Fibroblast of pulmonary artery (primary cell): ENCODE data around the gene MXD3.
A peak's percentile ranks its signal among the peaks of the same experiment; 100 is the strongest.

Experiments used
- DNase-seq: peaks from one replicate; pipeline ENCODE4 v3.0.0-alpha.2; 2010; ENCODE audit warnings: low read depth
- H3K4me3 ChIP-seq: replicated peaks from 2 replicates; pipeline ENCODE4 v1.5.1; 2011; ENCODE audit warnings: low read depth, mild to moderate bottlenecking, control low read depth, low read length, moderate library complexity
- CTCF ChIP-seq: IDR thresholded peaks from 2 replicates; pipeline ENCODE4 v1.5.1; 2011; ENCODE audit warnings: mild to moderate bottlenecking, control low read depth, low read length, inconsistent platforms; ENCODE audit errors: missing control alignments

MXD3 gene

GRCh38 chr5:177288191-177288590, 23.5 kb downstream of the MXD3 start:
- H3K4me3 ChIP-seq = no peak overlapping the region
- TF ChIP-seq CTCF = no peak
- DNase-seq = no peak

- peak; percentile 16 for DNase-seq
- no peak for TF ChIP-seq CTCF
- H3K4me3 ChIP-seq = no peak overlapping the region
Observed at GRCh38 chr5:177276886-177277285, 34.8 kb downstream of the MXD3 start.

- no peak overlapping the region for H3K4me3 ChIP-seq
- no peak for DNase-seq
- TF ChIP-seq CTCF = no peak
Observed at GRCh38 chr5:177275883-177276282, 35.8 kb downstream of the MXD3 start.

GRCh38 chr5:177271113-177271512, 40.6 kb downstream of the MXD3 start:
- H3K4me3 ChIP-seq = no peak overlapping the region
- TF ChIP-seq CTCF = no peak
- no peak for DNase-seq

- H3K4me3 ChIP-seq = no peak overlapping the region
- TF ChIP-seq CTCF = no peak
- DNase-seq = no peak
Observed at GRCh38 chr5:177270653-177271052, 41.0 kb downstream of the MXD3 start.

GRCh38 chr5:177269976-177270375, 41.7 kb downstream of the MXD3 start:
- TF ChIP-seq CTCF = no peak
- no peak overlapping the region for H3K4me3 ChIP-seq
- DNase-seq = no peak

GRCh38 chr5:177269232-177269895, 42.3 kb downstream of the MXD3 start:
- no peak overlapping the region for H3K4me3 ChIP-seq
- TF ChIP-seq CTCF = no peak
- DNase-seq = no peak
